GM18498 (cell line): ENCODE data around the gene MYO6.

Experiments
- ATAC-seq: cut with Tn5 transposase; IDR thresholded peaks from one replicate; pipeline ENCODE4 v1.9.1; 2021; ENCODE audit warnings: mild to moderate bottlenecking, moderate library complexity; ENCODE audit not compliant: unreplicated experiment

MYO6 gene

GRCh38 chr6:75762063-75762462, 13.0 kb downstream of the MYO6 start:
- no peak for ATAC-seq

GRCh38 chr6:75766387-75766786, 17.3 kb downstream of the MYO6 start:
- no peak for ATAC-seq

- ATAC-seq, result no peak
Measured at GRCh38 chr6:75770844-75771243, 21.8 kb downstream of the MYO6 start.

- no peak for ATAC-seq
Measured at GRCh38 chr6:75775219-75775618, 26.2 kb downstream of the MYO6 start.

- ATAC-seq, result no peak
Measured at GRCh38 chr6:75776461-75776860, 27.4 kb downstream of the MYO6 start.

- ATAC-seq, result no peak
Measured at GRCh38 chr6:75778757-75779156, 29.7 kb downstream of the MYO6 start.

- ATAC-seq, result no peak
Measured at GRCh38 chr6:75786152-75786551, 37.1 kb downstream of the MYO6 start.

GRCh38 chr6:75788894-75789293, 39.9 kb downstream of the MYO6 start:
- ATAC-seq, result no peak

GRCh38 chr6:75791881-75792280, 42.8 kb downstream of the MYO6 start:
- ATAC-seq, result no peak

GRCh38 chr6:75794351-75794846, 45.4 kb downstream of the MYO6 start:
- ATAC-seq, result no peak

- ATAC-seq, result no peak
Measured at GRCh38 chr6:75794954-75795739, 46.1 kb downstream of the MYO6 start.

GRCh38 chr6:75796723-75797122, 47.7 kb downstream of the MYO6 start:
- ATAC-seq, result no peak

GRCh38 chr6:75800133-75800532, 51.1 kb downstream of the MYO6 start:
- ATAC-seq, result no peak

- no peak for ATAC-seq
Measured at GRCh38 chr6:75800708-75801505, 51.9 kb downstream of the MYO6 start.

GRCh38 chr6:75802366-75802765, 53.3 kb downstream of the MYO6 start:
- no peak for ATAC-seq

- ATAC-seq, result no peak
Measured at GRCh38 chr6:75808507-75808906, 59.5 kb downstream of the MYO6 start.

GRCh38 chr6:75812560-75812959, 63.5 kb downstream of the MYO6 start:
- no peak for ATAC-seq

GRCh38 chr6:75813476-75814250, 64.6 kb downstream of the MYO6 start:
- no peak for ATAC-seq

GRCh38 chr6:75815756-75816155, 66.7 kb downstream of the MYO6 start:
- ATAC-seq, result no peak

GRCh38 chr6:75818098-75818855, 69.2 kb downstream of the MYO6 start:
- no peak for ATAC-seq
